ENCODE results near the gene BICD1.

BICD1 gene

DNA sequence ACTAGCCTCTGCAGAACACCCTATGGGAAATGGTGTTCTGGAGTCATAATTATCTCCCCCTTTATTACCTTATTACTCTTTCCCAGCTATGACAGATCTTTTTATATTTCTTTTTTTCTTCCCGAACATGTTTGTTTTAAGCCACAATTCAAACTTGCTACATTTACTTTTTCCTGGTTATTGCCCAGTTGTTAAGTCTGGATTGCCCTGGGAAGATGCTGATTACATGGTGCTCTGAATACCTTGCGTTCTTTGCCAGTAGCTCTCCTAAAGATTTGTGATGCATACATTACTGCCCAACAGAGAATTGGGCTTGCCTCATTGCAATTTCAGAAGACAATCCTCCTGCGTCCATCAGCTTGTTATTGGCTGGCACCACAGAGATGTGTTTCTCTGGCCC, 174.5 kb downstream of the BICD1 start:
- DNase-seq (ENCODE audit: low spot score), result no peak

DNA sequence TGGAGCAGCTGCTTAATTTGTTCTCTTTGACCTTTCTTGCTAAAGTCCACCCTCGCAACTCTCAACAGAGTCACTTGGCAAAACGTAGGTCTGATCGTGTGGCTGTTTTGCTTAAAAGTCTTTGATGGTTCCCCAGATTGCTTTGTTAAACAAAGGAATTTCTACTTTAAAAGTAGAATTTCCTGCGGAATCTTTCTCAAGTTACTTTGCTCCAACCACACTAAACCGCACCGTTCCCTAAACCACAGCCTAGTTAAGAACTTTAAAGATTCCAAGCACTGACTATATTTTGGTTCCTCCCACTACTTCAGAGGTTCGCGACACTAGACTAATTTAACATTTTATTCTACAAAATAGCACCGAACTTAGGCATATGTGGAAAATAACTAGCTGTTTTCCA, 177.9 kb downstream of the BICD1 start:
- no peak for DNase-seq (ENCODE audit: low spot score)

- DNase-seq (ENCODE audit: low spot score), result no peak
These were observed 178.4 kb downstream of the BICD1 start for GRCh38 chr12:32285021-32285420.

- DNase-seq (ENCODE audit: low spot score), result no peak
These were observed 178.8 kb downstream of the BICD1 start for GRCh38 chr12:32285489-32285888.

DNA sequence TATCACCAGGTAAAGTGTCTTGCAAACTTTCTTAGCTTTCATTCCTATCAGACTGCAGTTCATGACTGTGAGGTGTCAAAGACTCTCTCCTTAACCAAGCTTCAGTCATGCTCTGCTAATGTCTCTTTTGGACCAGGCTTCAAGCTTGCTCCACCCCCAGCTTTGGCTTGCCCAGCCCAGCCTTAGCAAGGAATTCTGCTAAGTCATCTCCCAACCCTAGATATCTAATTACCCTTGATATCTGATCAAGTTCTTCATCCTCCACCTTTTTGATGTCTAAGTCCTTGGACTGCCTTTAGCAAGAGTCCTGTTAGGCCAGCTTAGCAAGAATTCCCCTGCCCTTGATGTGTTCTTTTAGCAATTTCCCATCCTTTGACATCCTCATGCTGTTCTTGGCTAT, 183.8 kb downstream of the BICD1 start:
- no peak for DNase-seq (ENCODE audit: low spot score)

DNA sequence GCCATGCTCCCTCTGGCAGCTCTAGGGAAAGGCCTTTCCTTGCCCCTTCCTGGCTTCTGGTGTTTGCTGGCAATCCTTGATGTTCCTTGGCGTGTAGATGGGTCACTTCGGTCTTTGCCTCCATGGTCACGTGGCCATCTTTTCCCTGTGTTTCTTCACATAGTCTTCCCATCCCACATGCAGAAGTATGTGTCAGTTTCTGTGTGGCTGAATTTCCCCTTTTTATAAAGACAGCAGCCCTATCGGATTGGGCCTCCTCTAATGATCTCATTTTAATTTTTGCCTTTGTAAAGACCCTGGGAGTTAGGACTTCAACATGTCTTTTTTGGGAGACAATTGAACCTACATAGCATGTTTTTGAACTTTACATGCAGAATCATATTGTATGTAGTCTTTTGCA, 185.5 kb downstream of the BICD1 start:
- no peak for DNase-seq (ENCODE audit: low spot score)

DNA sequence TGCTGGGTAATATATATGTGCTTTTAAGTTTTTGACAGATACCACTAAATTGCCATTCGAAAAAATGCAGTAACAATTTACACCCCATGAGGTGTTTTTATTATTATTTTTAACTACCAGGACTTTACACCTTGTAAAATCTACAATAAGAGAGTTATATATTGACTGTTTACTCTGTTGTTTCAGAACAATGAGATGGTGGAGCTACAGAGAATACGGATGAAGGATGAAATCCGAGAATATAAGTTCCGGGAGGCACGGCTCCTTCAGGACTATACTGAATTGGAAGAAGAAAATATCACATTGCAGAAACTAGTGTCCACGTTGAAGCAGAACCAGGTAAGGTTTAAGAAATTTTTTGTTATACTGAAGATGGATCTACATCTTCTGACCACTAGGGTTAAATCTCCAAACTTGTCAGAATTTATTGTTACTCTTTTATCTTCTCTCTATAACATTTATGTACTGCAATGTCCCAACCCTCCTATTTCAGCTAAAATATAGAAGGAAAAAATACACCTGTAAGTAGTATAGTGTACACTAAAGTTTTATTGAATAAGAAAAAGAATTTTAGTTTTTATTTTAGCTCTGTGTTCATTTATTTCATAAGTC, 187.3 kb downstream of the BICD1 start:
- no peak for DNase-seq (ENCODE audit: low spot score)

- DNase-seq (ENCODE audit: low spot score), result no peak
These were observed 189.9 kb downstream of the BICD1 start for GRCh38 chr12:32296567-32296966.

DNA sequence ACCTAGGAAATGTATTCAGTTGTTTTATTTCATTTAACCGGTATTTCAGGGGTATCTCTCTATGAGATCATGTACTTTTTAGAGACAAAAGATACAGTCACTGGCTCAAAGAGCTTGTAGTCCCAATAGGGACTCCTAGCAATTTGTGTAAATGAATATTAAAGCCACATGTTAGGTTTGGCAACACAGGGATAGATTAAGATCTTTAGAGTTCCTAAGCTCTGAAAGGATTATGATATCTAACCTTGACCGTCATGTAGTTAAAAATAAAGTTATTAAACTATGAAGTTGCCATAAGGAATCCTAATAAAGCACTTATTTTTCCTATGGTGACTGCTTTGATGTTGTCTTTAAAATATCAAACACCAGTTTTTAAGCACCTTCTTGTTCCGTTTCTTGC, 192.3 kb downstream of the BICD1 start:
- no peak for DNase-seq (ENCODE audit: low spot score)

DNA sequence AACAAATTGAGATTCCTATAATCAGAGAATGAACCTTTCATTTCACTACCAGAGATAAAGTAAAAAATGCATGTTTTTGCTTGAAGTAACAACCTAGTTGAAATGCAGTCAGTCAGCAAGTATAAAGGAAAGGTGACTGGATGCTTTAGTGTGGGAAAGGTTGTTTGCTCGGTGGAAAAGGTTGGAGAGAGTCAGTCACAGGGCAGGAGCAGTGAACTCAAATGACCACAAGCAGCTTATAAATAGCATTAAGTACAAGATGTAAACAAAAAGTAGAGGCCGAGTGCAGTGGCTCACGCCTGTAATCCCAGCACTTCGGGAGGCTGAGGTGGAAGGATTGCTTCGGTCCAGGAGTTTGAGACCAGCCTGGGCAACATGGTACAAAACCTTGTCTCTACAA, 194.6 kb downstream of the BICD1 start:
- no peak for DNase-seq (ENCODE audit: low spot score)

GRCh38 chr12:32302218-32303173, 195.8 kb downstream of the BICD1 start:
- peak; percentile 22 for DNase-seq (ENCODE audit: low spot score)

- DNase-seq (ENCODE audit: low spot score), result no peak
These were observed 196.5 kb downstream of the BICD1 start for GRCh38 chr12:32303174-32303549.

DNA sequence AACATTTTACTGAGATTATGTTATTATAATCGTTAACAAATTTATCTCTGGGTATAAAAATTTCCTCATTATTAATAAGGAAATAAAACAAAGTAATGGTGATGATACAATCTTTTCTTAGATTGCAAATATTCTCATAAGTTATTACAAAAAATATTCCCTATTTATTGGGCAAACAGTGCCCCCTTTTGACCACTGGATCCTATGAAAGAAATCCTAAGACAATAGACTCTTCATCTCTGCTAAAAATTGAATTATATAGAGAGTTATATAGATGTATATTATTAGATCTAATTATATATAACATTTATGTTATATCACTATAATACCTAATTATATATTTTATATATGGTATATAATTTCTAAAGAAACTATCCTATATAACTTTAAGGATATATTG, 198.5 kb downstream of the BICD1 start:
- no peak for DNase-seq (ENCODE audit: low spot score)

GRCh38 chr12:32307326-32307725, 200.7 kb downstream of the BICD1 start:
- DNase-seq (ENCODE audit: low spot score), result no peak

DNA sequence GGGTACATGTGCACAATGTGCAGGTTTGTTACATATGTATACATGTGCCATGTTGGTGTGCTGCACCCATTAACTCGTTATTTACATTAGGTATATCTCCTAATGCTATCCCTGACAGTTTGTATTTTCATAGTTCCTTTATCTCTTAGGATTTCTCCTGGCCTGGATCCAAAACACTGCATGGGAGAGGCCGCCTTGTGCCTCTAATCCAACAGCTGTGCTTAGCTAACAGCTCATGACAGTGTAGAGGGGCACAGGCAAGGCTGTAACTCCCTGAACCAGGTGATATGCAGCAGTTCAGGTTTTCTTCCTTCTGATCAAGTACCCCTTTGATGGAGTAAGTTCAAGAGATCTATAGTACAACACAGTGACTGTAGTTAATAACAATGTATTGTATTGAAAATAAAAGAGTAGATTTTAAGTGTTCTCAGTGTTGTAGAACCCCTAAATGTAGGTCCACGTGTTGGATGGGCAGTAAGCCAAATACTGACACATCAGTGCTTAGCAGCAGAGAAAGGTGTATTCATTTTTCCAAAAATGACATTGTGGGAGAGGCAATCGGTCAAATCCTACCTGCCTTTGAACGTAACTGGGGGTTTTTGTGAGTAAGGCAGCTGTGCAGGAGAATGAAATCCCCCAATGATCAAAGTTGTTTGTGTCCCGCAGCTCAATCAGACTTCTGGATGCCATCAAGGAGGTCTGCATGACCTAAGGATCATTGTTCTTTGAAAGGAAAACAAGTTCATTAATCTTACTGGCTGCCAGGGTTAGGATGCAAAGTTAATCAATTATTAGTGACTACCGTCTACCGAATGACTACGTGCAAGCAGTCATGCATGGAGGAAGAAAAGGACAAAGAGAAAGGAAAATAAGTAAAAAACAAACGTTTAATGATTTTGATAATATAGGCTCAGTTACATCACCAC, 203.4 kb downstream of the BICD1 start:
- no peak for DNase-seq (ENCODE audit: low spot score)

- peak; percentile 38 for DNase-seq (ENCODE audit: low spot score)
These were observed 205.5 kb downstream of the BICD1 start for GRCh38 chr12:32312049-32312670.

- DNase-seq (ENCODE audit: low spot score), result no peak
These were observed 215.7 kb downstream of the BICD1 start for GRCh38 chr12:32322354-32322753.

DNA sequence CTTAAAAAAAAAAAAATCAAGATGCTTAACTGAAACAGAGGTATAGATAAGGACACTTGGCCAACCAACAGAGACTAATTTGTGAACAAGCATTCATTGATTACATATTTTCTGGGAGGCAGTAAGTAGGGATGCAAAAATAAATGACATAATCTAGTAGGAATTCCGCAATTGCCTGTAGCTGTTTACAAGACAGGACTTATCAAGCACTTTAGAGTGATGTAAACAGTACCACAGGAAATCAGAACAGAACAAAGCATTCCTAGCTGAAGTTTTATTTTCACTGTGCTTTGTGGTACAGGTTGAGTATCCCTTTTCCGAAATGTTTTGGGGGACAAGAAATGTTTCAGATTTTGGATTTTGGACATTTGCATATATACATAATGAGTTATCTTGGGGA, 224.5 kb downstream of the BICD1 start:
- no peak for DNase-seq (ENCODE audit: low spot score)

- no peak for DNase-seq (ENCODE audit: low spot score)
These were observed 225.8 kb downstream of the BICD1 start for GRCh38 chr12:32332446-32332845.

- DNase-seq (ENCODE audit: low spot score), result no peak
These were observed 227.7 kb downstream of the BICD1 start for GRCh38 chr12:32334371-32334777.

GRCh38 chr12:32336261-32336660, 229.6 kb downstream of the BICD1 start:
- DNase-seq (ENCODE audit: low spot score), result no peak

- DNase-seq (ENCODE audit: low spot score), result no peak
These were observed 236.8 kb downstream of the BICD1 start for GRCh38 chr12:32343496-32343895.
